HAP-1 (cell line): Measurements from ENCODE around the gene KRAS.
"Not testable (repeated sequence)": the region's sequence is repeated elsewhere in the genome, so short reads cannot be mapped to it uniquely, and the experiment has no call there.

Experiments
- DNase-seq, 2 experiments: peaks; one replicate each; pipeline ENCODE4 v3.0.0-alpha.2; 2016 to 2020; ENCODE audit warnings: low spot score in 2 of 2
- H3K27me3 ChIP-seq: fragments of 250-450 bp; sonication (Bioruptor Pico); 2 replicates; pipeline ENCODE4 v1.5.1; 2020; ENCODE audit warnings: low read depth, mild to moderate bottlenecking, moderate library complexity
- H3K36me3 ChIP-seq: fragments of 250-450 bp; sonication (Bioruptor Pico); replicated peaks from 2 replicates; pipeline ENCODE4 v1.5.1; 2020; ENCODE audit warnings: mild to moderate bottlenecking
- H3K4me1 ChIP-seq: fragments of 250-450 bp; sonication (Bioruptor Pico); 2 replicates; pipeline ENCODE4 v1.5.1; 2020; ENCODE audit warnings: mild to moderate bottlenecking
- H3K4me3 ChIP-seq: fragments of 250-450 bp; sonication (Bioruptor Pico); 2 replicates; pipeline ENCODE4 v1.5.1; 2020; ENCODE audit warnings: mild to moderate bottlenecking, moderate library complexity
- H3K9me3 ChIP-seq: fragments of 250-450 bp; sonication (Bioruptor Pico); 2 replicates; pipeline ENCODE4 v1.5.1; 2020; ENCODE audit warnings: mild to moderate bottlenecking, moderate library complexity
- in situ Hi-C: fragments of 300-500 bp; cut with MboI; formaldehyde crosslinking; loops from 3 replicates; pipeline ENCODE4 v1.14.3; 2020; ENCODE audit warnings: low sequenced_read_pairs, inconsistent platforms, mixed read lengths

Gene KRAS

DNA sequence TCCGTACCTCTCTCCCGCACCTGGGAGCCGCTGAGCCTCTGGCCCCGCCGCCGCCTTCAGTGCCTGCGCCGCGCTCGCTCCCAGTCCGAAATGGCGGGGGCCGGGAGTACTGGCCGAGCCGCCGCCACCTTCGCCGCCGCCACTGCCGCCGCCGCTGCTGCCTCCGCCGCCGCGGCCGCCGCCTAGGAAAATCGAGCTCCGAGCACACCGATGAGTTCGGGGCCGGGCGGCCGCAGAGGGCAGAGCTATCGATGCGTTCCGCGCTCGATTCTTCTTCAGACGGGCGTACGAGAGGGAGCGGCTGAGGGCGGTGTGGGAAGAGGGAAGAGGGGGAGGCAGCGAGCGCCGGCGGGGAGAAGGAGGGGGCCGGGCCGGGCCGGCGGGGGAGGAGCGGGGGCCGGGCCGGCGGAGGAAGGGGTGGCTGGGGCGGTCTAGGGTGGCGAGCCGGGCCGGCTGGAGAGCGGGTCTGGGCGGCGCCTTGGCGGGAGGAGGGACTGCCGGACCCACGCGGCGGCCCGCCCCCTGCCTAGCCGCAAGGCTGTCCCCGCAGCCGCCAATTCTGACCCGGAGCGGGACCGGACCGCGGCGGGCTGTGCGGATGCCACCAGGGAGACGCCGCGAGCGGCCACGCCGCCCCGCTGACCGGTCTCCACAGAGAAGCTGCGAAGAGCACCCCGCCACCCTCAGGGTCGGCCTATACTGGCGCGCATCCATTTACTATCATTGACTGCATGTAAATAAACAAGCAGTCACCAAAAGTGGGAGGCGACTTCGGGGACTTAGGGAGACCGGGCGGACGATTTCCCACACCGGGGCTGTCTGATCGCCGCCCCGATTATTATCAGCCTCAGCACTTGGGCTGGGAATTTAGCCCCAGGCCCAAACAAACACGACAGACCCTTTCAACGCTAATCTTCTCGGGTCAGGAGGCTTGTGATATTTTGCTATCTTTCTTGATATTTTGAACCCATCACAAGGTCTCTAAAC lies at the start of gene KRAS:
Gene KRAS, minus strand, starts transcription at position 186 of the 987 bp plus-strand sequence.
- Histone ChIP-seq H3K27me3 (no peaks in the 10 kb centered on the region), H3K9me3 (no peaks in the 10 kb centered on the region), H3K36me3 (peaks cover 6% of the 10 kb centered on the region; the same call in 1 of the 2 replicates), H3K4me1 (peaks cover 12% of the 10 kb centered on the region), H3K4me3 (peak within 1 kb of the TSS; percentile 73)
- in situ Hi-C loops, result no loop called here
- peak; percentile 95 to 97 for DNase-seq

DNA sequence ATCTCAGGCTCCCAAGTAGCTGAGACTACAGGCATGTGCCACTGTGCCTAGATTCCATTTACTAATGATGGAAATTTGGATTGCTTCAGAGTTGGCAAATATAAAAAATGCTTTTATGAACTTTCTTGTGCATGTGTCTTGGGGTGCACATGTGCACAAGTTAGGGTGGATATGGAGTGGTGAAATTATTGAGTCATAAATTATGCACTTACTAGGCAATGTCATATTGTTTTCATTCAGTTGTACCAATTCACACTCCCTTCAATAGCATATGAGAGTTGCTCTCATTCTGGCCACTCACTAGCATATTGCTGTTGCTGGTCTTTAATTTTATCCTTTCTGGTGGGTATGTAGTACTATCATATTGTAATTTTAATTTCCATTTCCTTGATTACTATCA lies 45.7 kb upstream of the KRAS start:
- DNase-seq, result no peak
- Histone ChIP-seq H3K4me3 (no peak overlapping the region), H3K36me3 (no peaks in the 10 kb centered on the region), H3K4me1 (no peaks in the 10 kb centered on the region), H3K27me3 (no peaks in the 10 kb centered on the region), H3K9me3 (no peaks in the 10 kb centered on the region)
- in situ Hi-C loops, result no loop called here

DNA sequence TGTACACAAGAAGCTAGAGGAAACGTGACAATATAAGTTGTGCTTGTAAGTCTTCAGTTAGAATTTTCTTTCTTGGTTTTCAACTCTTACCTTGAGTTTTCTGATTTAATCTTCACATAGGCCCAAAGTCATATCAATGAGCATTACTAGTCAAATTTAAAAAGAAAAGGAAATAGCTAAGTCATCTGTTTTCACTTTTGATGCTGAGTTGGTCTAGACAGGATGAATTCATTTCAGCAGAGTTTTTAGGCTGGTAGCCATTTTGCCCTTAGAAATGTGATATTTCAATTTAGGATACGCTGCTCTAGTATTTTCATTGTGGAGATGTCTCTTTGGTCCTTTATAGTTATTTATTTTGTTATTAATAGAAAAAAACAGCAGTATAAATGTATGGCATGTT lies 44.6 kb upstream of the KRAS start:
- no peaks in the 10 kb centered on the region for H3K9me3 ChIP-seq
- in situ Hi-C loops, result no loop called here
- no peak overlapping the region for H3K4me3 ChIP-seq
- H3K27me3 ChIP-seq, result no peaks in the 10 kb centered on the region
- no peaks in the 10 kb centered on the region for H3K4me1 ChIP-seq
- H3K36me3 ChIP-seq, result no peaks in the 10 kb centered on the region
- DNase-seq, result no peak

DNA sequence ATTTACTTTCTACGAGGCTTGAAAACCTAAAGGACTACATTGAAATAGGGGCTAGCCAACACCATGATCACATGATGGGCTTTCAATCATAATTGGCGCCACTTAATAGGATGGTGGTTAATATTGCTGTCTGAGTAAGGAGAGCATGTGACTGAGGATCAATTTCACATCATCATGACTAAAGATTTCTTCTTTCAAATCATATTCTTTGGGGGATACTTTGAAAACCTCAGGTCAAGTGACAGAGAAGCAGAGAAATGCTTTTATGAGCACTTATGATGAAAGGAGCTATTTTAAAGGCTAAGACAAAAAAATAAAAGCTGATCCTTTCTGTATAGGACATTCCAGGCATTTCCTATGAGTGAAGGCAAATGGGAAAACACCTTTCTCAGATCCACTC lies 42.9 kb upstream of the KRAS start:
- H3K4me1 ChIP-seq, result no peaks in the 10 kb centered on the region
- no peaks in the 10 kb centered on the region for H3K27me3 ChIP-seq
- no peak overlapping the region for H3K4me3 ChIP-seq
- H3K36me3 ChIP-seq, result no peaks in the 10 kb centered on the region
- no peak for DNase-seq
- in situ Hi-C loops, result no loop called here
- H3K9me3 ChIP-seq, result peaks cover 2% of the 10 kb centered on the region; the same call in 1 of the 2 replicates

DNA sequence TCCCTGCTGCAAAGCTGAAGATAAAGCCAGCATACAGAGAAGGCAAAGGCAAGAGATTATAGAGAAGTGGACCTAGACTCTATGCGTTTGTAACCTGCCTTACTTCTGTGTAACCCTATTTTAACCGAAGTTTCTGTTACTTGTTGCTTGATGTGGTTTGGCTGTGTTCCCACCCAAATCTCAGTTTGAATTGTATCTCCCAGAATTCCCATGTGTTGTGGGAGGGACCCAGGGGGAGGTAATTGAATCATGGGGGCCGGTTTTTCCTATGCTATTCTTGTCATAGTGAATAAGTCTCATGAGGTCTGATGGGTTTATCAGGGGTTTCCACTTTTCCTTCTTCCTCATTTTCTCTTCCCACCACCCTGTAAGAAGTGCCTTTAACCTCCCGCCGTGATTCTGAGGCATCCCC lies 42.1 kb upstream of the KRAS start:
- H3K36me3 ChIP-seq, H3K4me1 ChIP-seq, DNase-seq, H3K4me3 ChIP-seq, in situ Hi-C loops, H3K9me3 ChIP-seq, H3K27me3 ChIP-seq: not testable (repeated sequence)

DNA sequence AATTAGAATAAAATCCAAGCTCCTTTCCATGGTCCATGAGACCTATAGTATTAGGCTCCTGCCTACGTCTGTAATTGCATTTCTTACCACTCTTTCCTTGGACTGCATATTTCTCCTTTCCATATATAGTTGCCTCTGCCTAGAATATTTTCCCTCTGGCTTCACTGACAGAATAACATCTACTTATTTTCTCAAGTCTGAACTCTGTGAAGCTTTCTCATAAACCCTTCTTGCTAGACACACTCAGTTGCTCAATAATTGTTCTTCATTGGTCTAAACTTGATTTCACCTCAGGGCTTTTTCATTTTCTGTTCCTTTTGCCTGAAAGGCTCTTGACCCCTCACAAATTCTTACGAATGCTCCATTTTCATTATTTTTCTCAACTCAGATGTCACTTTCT lies 36.9 kb upstream of the KRAS start:
- no peaks in the 10 kb centered on the region for H3K27me3 ChIP-seq
- H3K4me1 ChIP-seq, result no peaks in the 10 kb centered on the region
- in situ Hi-C loops, result no loop called here
- H3K36me3 ChIP-seq, result no peaks in the 10 kb centered on the region
- no peak for DNase-seq
- no peak overlapping the region for H3K4me3 ChIP-seq
- peaks cover 2% of the 10 kb centered on the region; the same call in 1 of the 2 replicates for H3K9me3 ChIP-seq

DNA sequence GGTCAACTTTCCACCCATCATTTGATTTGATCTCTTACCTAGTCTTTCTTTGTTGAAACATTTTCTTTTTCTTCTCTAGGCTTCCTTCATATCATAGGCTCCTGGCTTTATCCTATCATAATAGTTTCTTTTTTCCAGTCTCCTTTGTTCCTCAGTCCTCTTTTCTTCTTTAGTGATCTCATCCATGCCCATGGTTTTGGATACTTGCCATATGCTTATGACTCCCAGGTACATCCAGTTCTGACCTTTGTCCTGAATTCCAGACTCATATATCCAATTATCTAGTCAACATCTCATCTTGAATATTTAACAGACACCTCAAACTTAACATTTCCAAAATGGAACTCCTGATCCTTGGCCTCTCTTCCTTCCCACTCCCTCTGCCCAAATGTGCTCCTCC lies 36.1 kb upstream of the KRAS start:
- Histone ChIP-seq H3K4me1 (no peaks in the 10 kb centered on the region), H3K27me3 (no peaks in the 10 kb centered on the region), H3K36me3 (no peaks in the 10 kb centered on the region), H3K4me3 (no peak overlapping the region), H3K9me3 (peaks cover 2% of the 10 kb centered on the region; the same call in 1 of the 2 replicates)
- DNase-seq, result no peak
- in situ Hi-C loops, result no loop called here

DNA sequence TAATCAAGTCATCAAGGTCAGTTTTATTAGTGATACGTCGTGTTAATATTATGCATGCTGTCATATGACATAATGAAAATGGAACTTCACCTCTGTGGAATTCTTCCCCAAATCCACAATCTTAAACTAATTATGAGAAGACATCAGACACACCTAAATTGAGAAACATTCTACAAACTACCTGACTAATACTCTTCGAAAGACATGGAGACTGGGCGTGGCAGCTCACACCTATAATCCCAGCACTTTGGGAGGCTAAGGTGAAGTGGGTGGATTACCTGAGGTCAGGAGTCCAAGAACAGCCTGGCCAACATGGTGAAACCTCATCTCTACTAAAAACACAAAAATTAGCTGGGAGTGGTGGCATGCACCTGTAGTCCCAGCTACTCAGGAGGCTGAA lies 33.3 kb upstream of the KRAS start:
- in situ Hi-C loops, result no loop called here
- H3K4me1 ChIP-seq, result no peaks in the 10 kb centered on the region

DNA sequence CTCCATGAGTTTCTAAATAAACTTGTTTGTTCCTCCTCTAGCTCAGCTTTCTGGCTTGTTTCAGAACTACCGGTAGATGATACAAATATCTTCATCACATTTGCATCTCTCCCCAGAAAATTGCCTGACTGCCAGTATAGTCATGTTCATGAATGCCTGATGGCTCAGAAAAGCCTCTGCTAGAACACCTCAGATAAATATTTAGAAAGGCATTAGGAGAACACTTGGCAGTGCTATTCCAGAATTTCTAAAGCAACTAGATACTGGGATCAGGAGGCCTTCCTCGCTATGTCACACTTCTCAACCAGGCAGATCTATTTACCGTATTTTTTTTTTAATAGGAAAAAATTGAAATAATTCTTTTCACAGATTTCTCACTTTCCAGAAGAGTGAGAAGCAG lies 32.3 kb upstream of the KRAS start:
- in situ Hi-C loops, result no loop called here

More for the DNA sequence above, 33.3 kb upstream of the KRAS start:
- Histone ChIP-seq H3K9me3 (no peaks in the 10 kb centered on the region), H3K4me3 (no peak overlapping the region), H3K27me3 (no peaks in the 10 kb centered on the region), H3K36me3 (no peaks in the 10 kb centered on the region)
- DNase-seq, result no peak

DNA sequence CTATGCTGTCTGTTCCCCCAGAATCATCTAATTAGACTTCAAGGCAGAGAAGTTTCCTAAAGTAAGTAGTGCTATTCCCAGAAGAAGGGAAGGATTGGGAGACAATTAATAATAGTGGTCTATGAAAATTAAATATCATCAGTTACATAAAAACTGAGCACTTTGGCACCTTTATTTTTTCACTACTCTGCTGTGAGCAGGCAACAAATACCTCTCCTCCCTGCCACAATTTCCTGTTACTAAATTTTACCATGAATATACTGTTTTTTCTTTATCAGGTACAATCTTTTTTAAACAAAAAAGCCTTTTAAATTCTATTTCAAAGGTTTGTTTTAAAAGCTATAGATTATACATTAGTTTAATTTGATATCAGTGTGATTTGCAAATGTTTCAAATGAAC lies 29.4 kb upstream of the KRAS start:
- Histone ChIP-seq H3K9me3 (no peaks in the 10 kb centered on the region), H3K27me3 (no peaks in the 10 kb centered on the region), H3K36me3 (no peaks in the 10 kb centered on the region), H3K4me3 (no peak overlapping the region), H3K4me1 (peaks cover 11% of the 10 kb centered on the region)
- in situ Hi-C loops, result no loop called here
- no peak for DNase-seq

More for the DNA sequence above, 32.3 kb upstream of the KRAS start:
- no peaks in the 10 kb centered on the region for H3K9me3 ChIP-seq
- H3K36me3 ChIP-seq, result no peaks in the 10 kb centered on the region
- no peaks in the 10 kb centered on the region for H3K4me1 ChIP-seq
- no peak for DNase-seq
- no peak overlapping the region for H3K4me3 ChIP-seq
- no peaks in the 10 kb centered on the region for H3K27me3 ChIP-seq

DNA sequence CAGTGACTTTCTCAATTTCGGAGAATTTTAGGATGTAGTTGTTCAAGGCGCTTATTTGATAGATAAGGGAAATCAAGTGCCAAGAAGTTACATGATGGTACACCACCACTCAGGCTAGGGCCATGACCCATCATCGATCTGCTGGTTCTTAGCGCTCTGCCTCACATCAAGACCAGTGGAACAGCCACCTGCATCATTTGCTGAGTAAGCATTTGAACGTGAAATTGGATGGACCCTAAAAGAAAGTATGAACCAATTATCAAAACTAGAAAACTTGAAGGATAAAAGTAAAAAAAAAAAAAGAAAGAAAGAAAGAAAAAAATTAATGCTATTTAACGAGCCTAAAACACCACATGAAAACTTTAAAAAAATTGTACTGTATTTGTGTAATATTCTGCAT lies 27.5 kb upstream of the KRAS start:
- Histone ChIP-seq H3K36me3 (no peaks in the 10 kb centered on the region), H3K27me3 (no peaks in the 10 kb centered on the region), H3K9me3 (no peaks in the 10 kb centered on the region), H3K4me3 (no peak overlapping the region), H3K4me1 (peaks cover 11% of the 10 kb centered on the region)
- DNase-seq, result no peak
- in situ Hi-C loops, result no loop called here

DNA sequence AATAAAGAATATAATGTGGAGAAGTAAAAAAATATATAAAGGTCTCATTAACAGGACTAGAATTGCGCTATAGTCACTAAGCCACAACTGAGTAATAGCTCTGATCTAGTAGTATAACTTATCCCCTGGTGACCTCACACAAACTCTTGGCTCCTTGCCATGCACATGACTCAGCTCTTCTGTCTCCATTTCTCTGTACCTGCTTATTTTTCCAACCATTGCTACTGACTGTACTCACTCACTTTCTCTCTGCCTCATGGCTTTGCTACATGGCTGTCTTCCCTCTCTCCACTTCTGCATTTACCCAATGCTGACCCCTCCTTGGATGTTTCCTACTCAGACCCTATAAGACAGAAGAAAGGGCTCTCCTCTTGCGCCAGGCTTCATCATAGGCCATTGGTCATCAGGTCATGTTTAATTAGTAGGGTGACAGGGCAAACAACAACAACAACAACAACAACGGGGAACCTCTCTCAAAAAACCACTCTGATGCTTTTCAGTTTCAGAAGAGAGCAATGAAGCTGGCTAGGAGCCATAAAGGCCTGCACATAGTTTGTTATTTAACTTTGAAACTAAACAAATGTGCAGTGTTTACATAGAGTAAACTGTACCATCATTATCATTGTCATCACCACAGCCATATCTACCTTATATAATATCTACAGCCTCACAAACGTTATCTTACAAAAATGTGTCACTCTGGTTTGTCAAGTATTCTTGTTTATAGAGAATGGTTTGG lies 25.6 kb upstream of the KRAS start:
- Histone ChIP-seq H3K4me3 (no peak overlapping the region), H3K4me1 (peaks cover 11% of the 10 kb centered on the region), H3K36me3 (no peaks in the 10 kb centered on the region), H3K9me3 (no peaks in the 10 kb centered on the region), H3K27me3 (no peaks in the 10 kb centered on the region)
- peak in 1 of 2 experiments; percentile 55 for DNase-seq
- in situ Hi-C loops, result no loop called here

DNA sequence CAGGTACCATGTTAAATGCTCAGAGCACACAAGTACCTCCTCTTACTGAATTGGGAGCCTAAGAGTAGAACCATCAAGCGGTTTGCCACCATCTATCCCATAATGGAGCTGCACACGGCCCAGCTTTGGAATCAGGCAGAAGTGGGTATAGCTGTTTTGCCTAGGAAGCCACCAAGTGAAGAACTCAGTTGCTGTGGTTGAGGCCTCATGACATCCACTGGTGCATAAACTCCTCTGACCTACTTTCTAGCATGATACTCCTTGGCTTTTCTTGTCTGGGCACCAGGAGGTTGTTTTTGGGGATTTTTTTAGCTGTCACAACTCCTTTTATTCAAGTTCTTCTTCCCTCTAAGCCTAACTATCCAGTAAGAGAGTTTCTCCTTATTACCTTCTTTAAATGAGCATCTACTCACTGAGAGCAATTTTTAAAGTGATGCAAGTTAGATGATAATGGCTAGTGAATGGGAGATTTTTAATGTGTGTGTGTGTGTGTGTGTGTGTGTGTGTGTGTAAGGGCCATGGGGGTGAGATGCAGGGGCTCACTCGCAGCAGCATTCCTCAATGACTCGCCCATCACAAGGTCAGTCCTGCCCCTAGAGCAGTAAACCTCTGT lies 20.9 kb upstream of the KRAS start:
- Histone ChIP-seq H3K27me3 (no peaks in the 10 kb centered on the region), H3K36me3 (no peaks in the 10 kb centered on the region), H3K9me3 (no peaks in the 10 kb centered on the region), H3K4me1 (peaks cover 11% of the 10 kb centered on the region), H3K4me3 (no peak overlapping the region)
- in situ Hi-C loops, result no loop called here
- no peak for DNase-seq

DNA sequence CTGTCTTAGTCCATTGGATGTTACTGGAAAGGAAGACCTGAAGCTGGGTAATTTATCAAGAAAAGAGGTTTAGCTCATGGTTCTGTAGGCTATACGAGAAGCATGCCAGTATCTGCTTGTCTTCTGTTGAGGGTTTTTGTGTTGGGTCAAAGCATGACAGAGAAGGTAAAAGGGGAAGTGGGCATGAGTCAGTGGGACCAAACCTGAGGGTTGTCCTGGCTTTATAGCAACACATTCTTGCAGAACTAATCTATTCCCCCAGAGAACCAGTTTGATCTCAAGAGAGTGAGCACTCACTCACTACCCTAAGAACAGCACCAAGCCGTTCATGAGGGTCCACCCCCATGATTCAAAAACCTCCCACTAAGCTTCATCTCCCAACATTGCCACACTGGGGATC lies 19.0 kb upstream of the KRAS start:
- no peaks in the 10 kb centered on the region for H3K27me3 ChIP-seq
- no peak for DNase-seq
- H3K36me3 ChIP-seq, result no peaks in the 10 kb centered on the region
- H3K4me3 ChIP-seq, result no peak overlapping the region
- H3K4me1 ChIP-seq, result peaks cover 7% of the 10 kb centered on the region
- no peaks in the 10 kb centered on the region for H3K9me3 ChIP-seq
- in situ Hi-C loops, result no loop called here
